HL-60 (cell line): ENCODE measurements around the gene GHDC.
A peak's percentile ranks its signal among the peaks of the same experiment; 100 is the strongest.
"Not testable (repeated sequence)": the region's sequence is repeated elsewhere in the genome, so short reads cannot be mapped to it uniquely, and the experiment has no call there.

Experiments
- DNase-seq, 2 experiments: peaks; one replicate each; pipeline ENCODE4 v3.0.0-alpha.2; 2010 to 2020; ENCODE audit warnings: low read depth in 1 of 2, low spot score in 1 of 2
- H3K27ac ChIP-seq: fragments of 250-450 bp; sonication (Bioruptor Pico); replicated peaks from 2 replicates; pipeline ENCODE4 v1.5.1; 2020; ENCODE audit warnings: mild to moderate bottlenecking, moderate library complexity
- H3K27me3 ChIP-seq: fragments of 250-450 bp; sonication (Bioruptor Pico); 2 replicates; pipeline ENCODE4 v1.5.1; 2021; ENCODE audit warnings: mild to moderate bottlenecking, moderate library complexity; ENCODE audit not compliant: insufficient read depth, poor library complexity, severe bottlenecking
- H3K4me3 ChIP-seq: replicated peaks from 2 replicates; pipeline ENCODE4 v1.5.1; 2011; ENCODE audit warnings: mild to moderate bottlenecking, control low read depth, low read length; ENCODE audit not compliant: insufficient read depth
- CTCF ChIP-seq: IDR thresholded peaks from one replicate; pipeline ENCODE4 v1.5.1; 2011; ENCODE audit warnings: low read length, control low read depth, inconsistent platforms; ENCODE audit not compliant: insufficient read depth
- GABPA ChIP-seq: IDR thresholded peaks from 2 replicates; pipeline ENCODE4 v1.6.1; 2012; ENCODE audit warnings: low read depth
- POLR2AphosphoS5 ChIP-seq: IDR thresholded peaks from 2 replicates; pipeline ENCODE4 v1.6.1; 2012; ENCODE audit warnings: low read depth
- REST ChIP-seq: IDR thresholded peaks from 2 replicates; pipeline ENCODE4 v1.6.1; 2012; ENCODE audit warnings: low read depth; ENCODE audit not compliant: insufficient replicate concordance
- SPI1 ChIP-seq: IDR thresholded peaks from 2 replicates; pipeline ENCODE4 v1.6.1; 2012; ENCODE audit warnings: low read depth, mild to moderate bottlenecking, borderline replicate concordance
- long read RNA-seq: library from polyadenylated mRNA; unstranded; transcript quantifications from one replicate; pipeline ENCODE4 v2.0.0, GENCODE V29; 2020

GHDC gene
- long read RNA-seq, partial matches to known transcripts, result 1 of 9 reads
- long read RNA-seq, other reads (novel, unspliced or antisense), result 6 of 9 reads

- peak within 1 kb of the TSS; percentile 83 for H3K27ac ChIP-seq
Measured at GRCh38 chr17:42193969-42194899, at the start of gene GHDC. Gene GHDC (minus strand): TSS chr17:42194494. CDS start chr17:42193581, 913 bp downstream.

GRCh38 chr17:42243493-42243982, 49.2 kb upstream of the GHDC start:
- no peak for DNase-seq
- Histone ChIP-seq H3K4me3 (no peak overlapping the region), H3K27me3 (no peaks in the 10 kb centered on the region), H3K27ac (no peak overlapping the region)
- TF ChIP-seq REST, result no peak

More at GRCh38 chr17:42193969-42194899, at the start of gene GHDC:
- H3K4me3 ChIP-seq, result peak within 1 kb of the TSS; percentile 67
- peak; percentile 69 to 92 for DNase-seq
- TF ChIP-seq SPI1 (0 out of 2 replicates have a peak, but pooled peaks have one; percentile 11), CTCF (no peak), POLR2AphosphoS5 (peak; percentile 58; the same call in 1 of the 2 replicates), REST (no peak), GABPA (peak; percentile 74)
- no peaks in the 10 kb centered on the region for H3K27me3 ChIP-seq

GRCh38 chr17:42241871-42242270, 47.6 kb upstream of the GHDC start:
- Histone ChIP-seq H3K4me3 (no peak overlapping the region), H3K27ac (no peak overlapping the region), H3K27me3 (no peaks in the 10 kb centered on the region)
- TF ChIP-seq CTCF, result no peak
- TF ChIP-seq SPI1, result no peak
- TF ChIP-seq GABPA, result no peak
- no peak for TF ChIP-seq POLR2AphosphoS5
- TF ChIP-seq REST, result no peak
- DNase-seq, result no peak

GRCh38 chr17:42240863-42241262, 46.6 kb upstream of the GHDC start:
- not testable (repeated sequence) for H3K27ac ChIP-seq, H3K4me3 ChIP-seq, H3K27me3 ChIP-seq, DNase-seq
